Stimulated activated naive CD4-positive, alpha-beta T cell treated with Interleukin-2 at 50 U/mL for 16 hours (primary cell): ENCODE measurements around the gene PEMT.

Experiments used
- DNase-seq: peaks from one replicate; lab custom pipeline; 2025; lab: John Stamatoyannopoulos, UW

The PEMT gene

DNA sequence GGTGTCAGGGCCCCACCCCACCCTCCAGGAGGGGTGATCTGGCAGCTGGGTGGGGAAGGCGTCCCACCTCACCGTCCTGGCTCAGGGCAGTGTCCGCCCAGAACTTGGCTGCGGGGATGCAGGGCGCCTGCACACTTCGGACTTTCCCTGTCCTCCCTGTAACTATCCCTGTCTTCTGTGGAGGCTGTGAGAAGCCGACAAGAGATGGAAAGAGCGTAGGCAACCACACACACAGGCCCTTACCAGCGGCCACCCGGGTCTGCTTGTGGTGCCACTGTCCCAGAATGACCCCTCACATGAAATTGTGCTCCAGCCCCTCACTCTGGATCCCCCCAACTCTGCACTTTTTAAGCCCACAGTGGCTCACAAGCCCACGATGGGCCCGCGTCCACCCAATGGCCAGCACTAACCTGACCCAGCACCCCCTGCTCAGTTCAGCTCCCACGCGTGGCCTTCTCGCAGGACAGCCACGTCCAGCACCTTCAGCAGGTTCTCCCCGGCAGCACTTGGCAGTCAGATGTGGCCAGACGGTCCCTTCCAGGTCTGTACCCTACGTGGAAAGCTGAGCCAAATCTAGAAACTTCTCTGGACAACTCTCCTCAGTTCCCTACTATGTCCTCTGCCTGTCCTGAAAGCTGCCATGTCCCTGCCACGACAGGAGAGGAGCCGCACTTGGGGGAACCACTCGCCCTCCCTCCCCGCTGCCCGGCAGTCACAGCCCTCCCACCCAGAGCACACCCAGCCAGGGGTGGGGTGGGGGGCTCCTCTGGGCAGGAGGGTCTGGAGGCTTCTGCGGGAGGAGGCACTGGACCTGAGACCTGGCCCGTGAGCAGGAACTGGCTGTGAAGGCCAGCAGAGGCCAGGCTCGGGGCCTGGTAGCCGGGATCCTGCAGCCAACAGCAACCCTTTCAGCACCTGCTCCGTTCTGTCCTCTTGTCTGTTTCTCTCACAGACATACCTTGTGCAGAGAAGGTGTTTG lies 38.0 kb downstream of the PEMT start:
- DNase-seq: no peak

DNA sequence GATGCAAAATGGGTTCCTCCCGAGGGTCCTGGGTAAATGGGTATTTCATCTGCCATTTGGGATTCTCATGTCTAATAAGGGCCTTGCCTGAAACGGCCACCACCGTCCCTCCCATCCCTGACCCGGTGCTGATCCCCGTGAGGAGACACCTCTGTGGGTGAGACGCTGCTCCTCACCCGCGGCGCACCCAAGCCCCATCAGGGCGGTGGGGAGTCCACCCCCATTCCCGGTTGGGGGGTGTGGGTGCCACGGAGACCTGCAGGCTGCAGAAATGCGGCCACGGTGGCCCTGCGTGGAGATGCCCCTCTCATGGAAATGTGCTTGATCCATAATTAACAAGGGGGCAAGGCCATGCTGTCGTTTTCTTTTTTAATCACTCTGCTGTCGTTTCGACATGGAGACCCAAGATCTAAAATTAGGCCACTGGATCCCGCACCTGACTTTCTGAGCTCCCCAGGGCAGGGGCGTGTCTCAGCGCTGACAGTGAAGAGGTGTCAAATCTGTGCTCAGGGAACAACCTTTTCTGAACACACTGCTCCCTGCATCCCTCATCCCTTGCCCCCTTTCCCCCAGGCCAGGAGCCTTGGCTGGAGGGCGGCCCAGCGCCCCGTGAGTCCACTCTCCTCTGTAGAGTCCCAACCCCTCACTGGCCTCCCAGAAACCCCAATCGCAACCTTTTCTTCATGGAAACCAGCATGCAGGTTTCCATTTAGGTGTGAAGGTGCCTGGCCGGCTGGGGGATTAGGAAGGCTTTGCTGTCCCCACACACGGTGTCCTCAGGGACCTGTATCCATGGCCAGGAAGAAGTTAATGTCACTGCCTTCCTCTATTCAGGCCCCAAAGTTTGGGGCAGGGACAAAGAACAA lies 38.9 kb downstream of the PEMT start:
- DNase-seq: no peak

DNA sequence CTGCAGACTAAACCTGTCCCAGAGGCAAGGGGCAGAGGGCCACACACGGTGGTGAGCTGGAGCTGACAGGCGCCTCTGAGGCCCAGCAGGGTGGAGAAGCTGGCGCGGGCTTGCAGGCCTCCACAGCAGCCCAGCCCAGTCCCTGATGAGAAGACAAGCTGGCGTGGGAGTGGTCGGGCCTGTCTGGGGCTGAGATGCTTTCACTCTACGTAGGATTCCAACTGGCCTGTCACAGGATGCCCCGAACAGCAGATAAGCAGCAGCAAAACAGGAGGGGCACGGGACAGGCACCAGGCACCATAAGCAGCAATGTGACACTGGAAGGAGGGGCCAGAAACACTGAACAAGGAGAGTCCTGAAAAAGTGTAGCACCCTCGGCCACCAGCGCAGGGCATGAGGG lies 40.1 kb downstream of the PEMT start:
- no peak for DNase-seq

DNA sequence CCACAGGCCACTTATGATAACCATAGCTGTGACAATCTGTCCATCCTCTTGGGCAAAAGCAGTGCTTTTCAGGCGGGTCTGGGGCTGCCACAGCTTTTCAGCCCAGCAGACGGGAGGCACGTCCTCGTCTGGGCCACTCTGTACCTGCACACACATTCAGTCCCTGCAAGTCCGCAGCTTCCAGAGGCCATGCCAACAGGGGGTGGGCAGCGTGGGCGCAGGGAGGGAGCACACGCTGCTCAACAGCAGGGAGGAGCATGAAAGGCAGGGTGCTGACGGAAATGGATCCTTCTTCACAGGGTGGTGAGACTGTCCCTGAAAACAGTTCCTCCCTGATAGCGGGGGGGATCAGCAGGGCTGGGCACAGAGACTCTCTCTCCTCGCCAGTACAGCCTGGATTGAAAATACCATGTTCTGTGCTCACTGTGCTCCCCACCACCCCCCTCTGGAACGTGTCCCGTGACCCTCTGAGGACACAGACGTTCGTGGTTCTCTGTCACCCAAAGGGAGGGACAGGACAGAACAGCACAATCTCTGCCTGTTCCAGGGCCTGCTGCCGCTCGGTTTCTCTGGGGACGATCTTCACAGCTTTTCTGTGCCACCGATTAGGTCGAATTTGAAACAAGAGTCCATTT lies 41.7 kb downstream of the PEMT start:
- DNase-seq: no peak

DNA sequence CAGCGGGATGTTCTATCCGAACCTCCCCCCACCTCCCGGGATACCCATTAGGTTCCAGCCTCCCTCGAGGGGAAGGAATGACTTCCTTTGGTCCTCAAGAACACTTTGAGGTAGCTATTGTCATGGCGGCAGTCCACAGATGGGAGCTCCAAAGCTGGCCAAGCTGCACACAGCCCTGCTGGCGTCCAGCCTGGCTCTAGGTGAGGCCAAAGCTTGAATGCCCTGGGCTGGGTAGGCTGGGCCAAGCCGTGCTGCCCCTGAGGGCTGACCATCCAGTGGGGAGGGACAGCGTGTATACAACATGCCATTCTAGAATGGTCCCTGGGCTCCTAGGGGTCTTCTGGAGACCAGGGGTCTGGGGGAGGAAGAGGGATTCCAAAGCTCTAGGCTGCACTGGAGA lies 43.5 kb downstream of the PEMT start:
- no peak for DNase-seq

DNA sequence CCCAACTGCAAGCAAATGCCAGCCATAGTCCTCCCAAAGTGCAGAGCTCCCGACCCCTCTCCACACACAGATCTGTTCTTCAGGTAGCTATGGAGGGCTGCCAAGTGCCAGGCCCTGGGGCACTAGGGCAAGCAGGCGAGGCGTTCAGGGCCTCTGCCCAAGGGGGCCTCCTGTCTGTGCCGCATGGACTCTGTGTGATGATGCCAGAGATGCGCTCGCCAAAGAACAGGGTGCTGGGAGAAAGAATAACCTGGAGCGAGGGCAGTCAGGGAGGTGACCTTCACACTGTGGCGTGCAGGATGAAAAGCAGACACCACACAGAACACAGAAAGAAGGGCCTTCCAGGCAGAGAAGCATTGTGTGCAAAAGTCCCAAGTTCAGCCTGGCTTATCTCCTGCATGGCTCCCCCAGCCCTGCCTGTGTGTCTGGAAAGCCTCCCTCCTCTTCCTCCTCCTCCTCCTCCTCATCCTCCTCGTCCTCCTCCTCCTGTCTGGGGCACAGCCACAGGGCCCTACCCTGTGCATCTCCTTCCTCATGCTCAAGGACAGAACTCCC lies 44.2 kb downstream of the PEMT start:
- no peak for DNase-seq

DNA sequence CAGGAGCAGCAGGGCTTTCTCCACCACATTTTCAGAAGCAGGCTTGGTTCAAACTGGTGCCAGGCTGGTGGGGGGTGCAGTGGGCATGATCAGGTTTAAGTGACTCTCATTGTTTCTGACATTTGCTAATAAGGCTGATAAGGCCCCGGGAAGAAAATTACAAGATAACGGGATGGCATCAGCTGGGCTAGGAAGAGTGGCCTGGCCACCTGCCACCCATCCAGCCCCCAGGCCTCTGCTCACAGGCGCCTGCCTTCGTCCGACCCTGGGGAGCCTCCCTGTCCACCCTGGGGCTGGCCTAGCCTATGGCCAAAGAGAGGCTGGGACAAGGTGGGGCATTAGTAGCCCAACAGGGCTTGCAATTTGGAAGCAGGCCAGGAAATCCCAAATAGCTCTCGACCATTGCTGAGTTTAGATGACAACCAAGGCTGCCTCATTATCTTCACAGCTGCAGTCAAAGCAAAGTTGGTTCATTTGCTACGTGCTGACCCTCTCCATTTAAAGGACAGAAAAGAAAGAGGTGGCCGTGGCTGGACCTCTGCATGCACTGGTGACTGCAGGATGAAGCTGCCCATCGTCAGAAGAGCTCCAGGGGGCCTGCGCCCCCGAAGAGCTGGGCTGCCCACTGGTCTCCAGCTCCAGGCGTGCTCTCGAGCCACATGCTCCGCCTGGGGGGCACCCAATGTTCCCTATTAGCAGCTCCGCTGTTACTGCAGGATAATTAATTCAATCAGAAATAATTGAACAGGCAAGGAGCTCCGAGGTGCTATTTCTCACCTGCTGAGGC lies 44.9 kb downstream of the PEMT start:
- DNase-seq: no peak

DNA sequence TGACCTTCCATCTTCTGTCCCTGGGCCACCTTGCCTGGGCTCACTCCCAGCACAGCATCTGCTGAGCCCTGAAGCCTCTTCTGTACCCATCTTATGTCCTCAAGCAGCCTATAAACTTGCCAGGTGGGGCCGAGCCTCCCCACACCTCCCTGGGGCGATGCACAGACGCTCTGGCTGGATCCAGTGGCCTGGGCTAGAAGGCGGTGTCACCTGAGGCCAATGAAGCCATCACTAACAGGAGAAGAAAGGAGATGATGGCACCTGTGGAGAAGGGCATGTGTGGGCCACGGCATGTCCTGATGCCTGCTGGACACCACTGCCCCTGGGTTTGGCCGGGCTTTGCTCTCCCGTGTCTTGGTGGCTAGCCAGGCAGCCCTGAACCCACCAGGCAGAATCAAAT lies 45.5 kb downstream of the PEMT start:
- DNase-seq: no peak

DNA sequence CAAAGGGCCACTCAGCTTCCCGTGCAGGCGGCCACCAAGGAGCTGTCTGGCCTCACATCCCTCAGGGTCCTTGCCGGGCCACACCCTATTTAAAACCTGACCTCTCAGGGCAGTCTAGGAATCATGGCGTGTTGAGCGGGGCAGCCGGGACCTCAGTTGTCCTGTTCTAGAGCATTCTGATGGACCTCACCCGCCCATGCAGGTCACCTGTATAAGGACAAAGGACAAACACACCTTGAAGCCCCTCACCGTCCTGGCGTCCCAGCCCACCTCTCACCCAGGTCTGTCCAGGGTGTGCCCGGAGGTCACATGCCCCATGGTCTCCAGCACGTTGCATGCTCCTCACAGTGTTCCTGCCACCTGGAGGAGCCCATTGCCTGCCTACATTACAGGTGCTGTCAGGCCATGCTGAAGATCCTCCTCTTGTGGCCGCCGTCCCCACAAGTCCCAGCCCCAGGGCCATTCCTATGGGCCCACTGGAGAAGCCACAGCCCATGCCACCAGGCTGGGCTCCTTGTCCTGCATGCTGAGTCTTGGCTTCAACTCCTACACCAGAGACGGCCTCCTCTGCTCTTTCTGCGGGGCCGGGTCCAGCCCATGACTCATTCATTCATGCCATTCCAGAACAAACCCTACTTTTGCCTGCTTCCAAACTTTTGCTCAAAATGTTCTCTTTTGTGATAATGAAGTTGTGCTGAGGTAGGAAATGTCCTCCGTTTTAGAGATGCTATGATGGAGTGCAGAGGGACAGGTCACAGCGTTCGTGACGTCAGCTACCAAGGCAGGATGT lies 46.3 kb downstream of the PEMT start:
- no peak for DNase-seq

DNA sequence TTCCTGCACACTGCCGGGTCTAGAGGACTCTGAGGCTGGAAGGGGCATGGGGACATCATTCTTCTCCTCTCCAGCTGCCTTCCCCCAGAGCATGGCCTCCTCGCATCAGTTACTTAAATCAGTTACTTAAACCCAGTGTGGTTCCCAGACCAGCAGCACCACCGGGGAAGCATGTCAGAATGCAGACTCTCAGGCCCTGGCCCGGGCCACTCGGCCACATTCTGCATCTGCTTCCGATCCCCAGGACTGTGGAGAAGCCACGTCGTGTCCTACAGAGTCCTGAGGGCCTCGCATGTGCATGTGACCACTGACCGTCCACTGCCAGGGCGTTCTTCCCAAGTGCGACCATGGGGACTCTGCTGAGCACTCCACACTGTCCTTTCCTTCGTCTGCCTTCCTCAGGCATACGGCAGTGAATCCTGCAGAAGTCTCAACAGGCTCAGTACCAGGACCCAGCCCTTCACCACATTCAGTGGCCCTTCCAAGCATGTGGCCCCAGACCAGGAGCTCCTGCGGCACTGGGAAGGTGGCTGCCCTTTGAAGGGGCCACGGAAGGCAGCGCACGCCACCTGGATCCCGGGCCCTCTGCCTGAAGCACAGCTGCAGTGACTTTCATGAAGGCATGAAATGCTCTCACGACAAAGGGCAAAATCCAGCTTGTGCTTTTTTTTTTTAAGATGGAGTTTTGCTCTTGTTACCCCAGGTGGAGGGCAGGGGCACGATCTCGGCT lies 48.4 kb downstream of the PEMT start:
- DNase-seq: no peak

DNA sequence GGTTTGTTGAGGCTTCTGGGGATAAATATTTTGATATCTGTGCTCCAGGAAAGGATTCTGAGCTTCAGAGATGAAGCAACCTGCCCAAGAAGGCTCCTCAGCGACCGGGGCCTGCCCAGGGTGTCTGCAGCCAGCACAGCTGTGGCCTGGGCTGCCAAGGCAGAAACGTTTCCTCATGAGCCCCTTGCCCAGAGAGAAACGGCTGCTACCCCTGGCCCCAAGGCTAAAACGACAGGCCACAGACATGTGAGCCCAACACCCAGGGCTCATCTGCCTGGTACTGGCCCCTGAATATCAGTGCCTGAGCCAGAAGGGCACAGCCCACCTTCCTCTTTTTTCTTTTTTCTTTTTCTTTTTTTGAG lies 49.9 kb downstream of the PEMT start:
- DNase-seq: no peak

DNA sequence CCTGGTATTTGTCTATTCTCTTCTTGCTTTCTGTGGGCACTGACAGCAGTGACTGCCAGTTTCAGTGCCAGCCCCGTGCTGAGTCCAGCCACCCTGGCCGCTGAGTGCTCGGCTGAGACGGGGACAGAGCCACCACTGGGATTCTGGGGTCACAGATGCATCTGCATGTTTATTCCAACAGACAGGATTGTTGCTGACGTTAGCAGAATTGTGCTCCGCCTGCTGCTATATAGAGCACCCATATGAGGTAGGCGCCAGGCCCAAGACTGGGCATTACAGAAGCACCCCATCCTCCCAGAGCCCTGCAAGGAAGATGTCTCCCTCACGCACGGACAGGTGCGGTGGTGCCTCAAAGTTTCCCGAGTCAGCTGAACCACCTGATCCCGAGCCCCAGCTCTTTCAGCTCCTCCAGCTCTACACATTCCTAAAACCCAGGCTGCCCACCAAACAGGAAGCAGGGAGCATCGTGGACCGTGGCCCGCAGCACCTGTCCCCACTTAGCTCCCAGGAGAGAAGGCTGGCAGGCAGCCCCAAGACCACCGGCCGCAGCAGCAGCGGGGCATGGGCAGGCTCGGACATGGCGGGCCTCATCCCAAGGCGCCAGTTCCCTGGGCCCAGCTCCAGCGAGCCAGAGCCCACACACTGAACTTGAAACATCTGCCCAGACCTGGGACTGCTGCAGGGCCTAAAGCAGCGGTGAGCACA lies 50.4 kb downstream of the PEMT start:
- no peak for DNase-seq

DNA sequence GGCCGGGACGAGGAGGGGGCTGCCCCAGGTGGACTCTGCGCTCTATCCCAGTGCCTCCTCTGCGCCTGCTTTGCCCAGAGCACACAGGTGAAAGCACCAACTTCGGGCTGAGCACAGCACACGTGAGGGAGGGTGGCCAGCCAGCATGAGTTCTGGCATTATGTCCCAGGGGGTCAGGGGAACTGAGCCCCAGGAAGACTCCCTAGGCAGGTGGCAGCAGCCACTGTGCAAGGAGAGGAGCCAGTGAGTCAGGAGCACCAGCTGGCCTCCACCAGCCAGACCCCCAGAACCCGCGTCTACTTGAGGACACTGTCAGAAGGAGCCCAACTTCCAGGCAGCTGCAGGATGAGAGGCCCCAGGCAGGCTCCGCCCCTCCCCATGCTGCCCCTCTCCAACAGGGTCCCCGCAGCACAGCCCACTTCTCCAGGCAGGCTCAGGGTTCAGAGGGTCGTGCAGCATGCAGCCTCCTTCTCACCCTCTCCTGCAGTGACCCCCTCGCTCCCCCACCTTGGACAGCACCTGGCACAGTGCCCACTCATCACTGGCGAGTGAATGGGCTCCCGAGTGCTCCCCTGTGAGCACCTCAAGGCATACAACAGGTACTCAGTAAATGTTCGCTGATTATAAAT lies 51.1 kb downstream of the PEMT start:
- DNase-seq: no peak

DNA sequence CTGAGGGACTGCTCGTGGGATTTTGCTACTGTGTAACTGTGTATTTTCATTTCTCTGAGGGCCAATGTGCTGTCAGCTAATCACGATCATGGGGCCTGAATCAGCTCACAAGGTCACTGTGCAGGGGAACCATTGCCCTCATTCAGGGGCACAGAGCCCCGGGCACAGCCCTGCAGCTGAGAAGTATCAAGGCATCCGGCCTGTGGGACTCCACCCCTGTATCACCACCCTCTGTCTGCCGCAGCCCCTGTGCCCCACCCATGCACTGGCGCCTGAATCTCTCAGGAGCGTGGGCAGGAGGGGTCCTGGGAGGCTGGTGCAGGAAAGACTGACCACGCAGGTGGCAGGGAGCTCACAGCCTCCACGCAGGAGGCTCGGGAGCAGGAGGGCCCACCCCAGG lies 51.9 kb downstream of the PEMT start:
- no peak for DNase-seq

DNA sequence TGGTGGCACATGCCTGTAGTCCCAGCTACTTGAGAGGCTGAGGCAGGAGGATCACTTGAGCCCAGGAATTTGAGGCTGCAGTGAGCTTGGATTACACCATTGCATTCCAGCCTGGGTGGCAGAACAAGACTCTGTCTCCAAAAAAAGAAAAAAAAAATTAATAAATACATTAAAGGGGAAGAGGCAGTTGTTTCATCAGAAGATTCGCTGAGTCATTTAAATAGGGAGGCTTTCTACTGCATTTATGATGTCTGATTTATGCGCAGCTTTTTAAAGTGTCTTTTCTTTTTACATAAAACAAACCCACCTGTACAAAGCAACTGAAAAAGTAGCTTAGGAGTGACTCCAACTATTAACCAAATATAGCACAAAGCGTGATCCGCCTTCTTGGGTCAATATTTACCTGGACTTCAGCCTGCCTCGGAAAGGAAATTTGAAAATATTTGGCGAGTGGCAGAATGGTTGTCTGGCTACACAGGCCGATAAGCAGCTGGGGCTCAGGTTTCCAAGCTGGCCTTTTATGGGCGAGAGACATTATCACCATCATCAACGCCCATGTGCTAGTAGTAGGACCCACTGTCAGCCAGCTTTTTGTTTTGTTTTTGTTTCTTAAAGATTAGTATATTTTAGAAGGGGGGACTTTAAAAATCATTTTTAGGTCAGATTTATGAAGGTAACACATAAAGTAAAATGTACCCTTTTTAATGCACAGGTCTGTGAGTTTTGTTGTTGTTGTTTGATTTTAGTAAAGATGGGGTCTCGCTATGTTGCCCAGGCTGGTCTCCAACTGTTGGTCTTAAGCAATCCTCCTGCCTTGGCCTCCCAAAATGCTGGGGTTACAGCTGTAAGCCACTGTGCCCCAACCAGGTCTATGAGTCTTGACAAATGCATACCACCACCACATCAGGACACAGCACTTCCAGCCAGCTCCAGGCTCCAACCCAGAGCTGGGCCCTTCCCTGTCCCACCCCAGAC lies 52.8 kb downstream of the PEMT start:
- DNase-seq: no peak

DNA sequence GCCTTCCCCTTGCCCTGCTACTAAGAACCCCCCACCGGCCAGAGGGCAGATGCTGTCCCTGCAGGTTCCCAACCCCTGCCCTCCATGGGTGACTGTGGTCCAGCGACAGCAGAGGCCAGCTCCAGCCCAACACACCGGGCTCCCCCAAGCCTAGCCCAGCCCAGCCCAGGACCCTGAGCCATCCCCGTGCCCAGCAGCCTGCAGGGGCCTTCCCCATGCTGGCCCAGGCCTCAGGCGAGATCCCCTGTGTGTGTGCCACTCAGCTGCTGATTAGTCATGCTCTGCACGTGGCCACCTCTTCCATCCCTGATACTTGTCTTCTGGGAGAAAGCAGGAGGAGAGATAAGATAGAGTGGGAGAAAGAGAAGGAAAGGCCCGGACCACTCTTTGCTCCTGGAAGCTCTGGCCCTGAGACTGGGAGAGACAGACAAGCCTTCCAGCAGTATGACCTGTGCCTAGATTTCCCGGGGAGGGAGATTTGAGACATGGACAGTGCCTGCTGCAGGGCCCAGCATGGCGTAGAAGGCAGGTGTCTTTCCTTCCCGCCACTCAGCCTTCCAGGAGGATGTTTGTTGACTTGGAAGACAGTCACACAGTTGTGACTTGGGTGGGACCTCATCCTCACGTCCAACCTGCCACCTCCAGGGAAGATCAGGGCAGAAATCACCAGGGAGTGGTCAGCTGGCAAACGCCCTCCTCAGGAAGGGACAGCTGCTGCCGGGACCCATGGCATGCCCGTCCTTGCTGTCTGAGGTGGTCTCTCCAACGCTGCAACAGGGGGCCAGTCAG lies 54.0 kb downstream of the PEMT start:
- DNase-seq: no peak

DNA sequence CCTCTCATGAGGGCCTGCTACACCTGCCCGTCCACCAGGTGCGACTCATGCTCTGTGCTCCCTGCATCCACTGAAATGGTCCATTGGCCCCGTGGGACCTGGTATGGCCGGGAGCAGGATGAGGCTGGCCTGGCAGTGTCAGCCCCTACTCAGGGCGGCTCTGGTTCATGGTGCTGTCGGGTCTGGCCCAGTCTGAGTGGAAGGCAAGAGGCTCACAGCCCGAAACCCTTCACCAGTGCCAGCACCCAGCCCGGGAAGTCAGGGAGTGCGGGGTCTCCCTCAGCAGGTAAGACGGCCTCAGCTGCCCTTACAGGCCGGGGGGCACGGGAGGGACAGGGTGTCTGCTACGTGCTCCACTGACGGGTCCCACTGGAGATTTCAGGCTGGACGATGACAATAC lies 54.8 kb downstream of the PEMT start:
- DNase-seq: no peak
